Parathyroid adenoma (tissue), 2 donors: ENCODE measurements around the gene UBE2E2.
"Not testable (repeated sequence)": the region's sequence is repeated elsewhere in the genome, so short reads cannot be mapped to it uniquely, and the experiment has no call there.

Experiments used
- H2AFZ ChIP-seq: fragments of 300-600 bp; sonication (generic); one replicate; pipeline ENCODE4 v1.7.0; 2017; ENCODE audit warnings: antibody characterized with exemption, mild to moderate bottlenecking
- H3K27ac ChIP-seq: fragments of 300-600 bp; sonication (generic); one replicate; pipeline ENCODE4 v1.7.0; 2017
- H3K27me3 ChIP-seq: fragments of 300-600 bp; sonication (generic); one replicate; pipeline ENCODE4 v1.7.0; 2017; ENCODE audit warnings: low read length; ENCODE audit not compliant: control insufficient read depth, insufficient read depth
- H3K36me3 ChIP-seq: fragments of 300-600 bp; sonication (generic); one replicate; pipeline ENCODE4 v1.7.0; 2017; ENCODE audit warnings: low read length; ENCODE audit not compliant: control insufficient read depth, insufficient read depth
- H3K4me1 ChIP-seq: fragments of 300-600 bp; sonication (generic); one replicate; pipeline ENCODE4 v1.7.0; 2017; ENCODE audit warnings: control low read depth
- H3K4me2 ChIP-seq: fragments of 300-600 bp; sonication (generic); one replicate; pipeline ENCODE4 v1.7.0; 2017; ENCODE audit warnings: low read length
- H3K4me3 ChIP-seq: fragments of 300-600 bp; sonication (generic); one replicate; pipeline ENCODE4 v1.7.0; 2017; ENCODE audit warnings: low read depth, low read length
- H3K79me2 ChIP-seq: fragments of 300-600 bp; sonication (generic); one replicate; pipeline ENCODE4 v1.7.0; 2017; ENCODE audit warnings: control low read depth
- H3K9ac ChIP-seq: fragments of 300-600 bp; sonication (generic); one replicate; pipeline ENCODE4 v1.7.0; 2017; ENCODE audit warnings: mild to moderate bottlenecking
- H3K9me3 ChIP-seq: fragments of 300-600 bp; sonication (generic); one replicate; pipeline ENCODE4 v1.7.0; 2017; ENCODE audit warnings: low read length; ENCODE audit not compliant: control insufficient read depth
- TF ChIP-seq, protein P1 (sequence below): fragments of 300-600 bp; sonication (generic); IDR thresholded peaks from one replicate; pipeline ENCODE4 v1.7.0; 2017; ENCODE audit warnings: antibody characterized with exemption, mild to moderate bottlenecking
- donor health status: primary hyperparathyroidism.

The UBE2E2 gene

DNA sequence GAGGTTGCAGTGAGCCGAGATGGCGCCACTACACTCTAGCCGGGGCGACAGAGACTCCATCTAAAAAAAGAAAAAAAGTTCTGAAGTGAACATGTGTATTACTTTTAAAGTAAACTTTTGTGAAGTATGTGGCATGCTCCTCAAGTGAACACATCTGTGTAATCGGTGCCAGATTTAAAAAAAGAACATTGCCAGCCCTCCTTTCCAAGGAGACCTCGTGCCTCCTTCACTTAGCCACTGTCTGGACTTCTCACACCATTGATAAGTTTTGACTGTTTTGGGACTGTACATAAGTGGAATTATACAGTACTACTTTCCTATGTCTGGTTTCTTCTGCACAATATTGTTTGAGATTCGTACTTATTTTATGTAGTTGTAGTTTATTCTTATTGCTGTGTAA is 140.4 kb downstream of the UBE2E2 start:
- Histone ChIP-seq H3K36me3 (no peaks in the 10 kb centered on the region), H2AFZ (no peak overlapping the region), H3K9me3 (no peaks in the 10 kb centered on the region), H3K4me2 (no peak overlapping the region), H3K27me3 (no peaks in the 10 kb centered on the region), H3K27ac (no peak overlapping the region), H3K4me1 (no peaks in the 10 kb centered on the region), H3K9ac (no peak overlapping the region), H3K79me2 (no peaks in the 10 kb centered on the region), H3K4me3 (no peak overlapping the region)
- TF ChIP-seq, protein P1, sequence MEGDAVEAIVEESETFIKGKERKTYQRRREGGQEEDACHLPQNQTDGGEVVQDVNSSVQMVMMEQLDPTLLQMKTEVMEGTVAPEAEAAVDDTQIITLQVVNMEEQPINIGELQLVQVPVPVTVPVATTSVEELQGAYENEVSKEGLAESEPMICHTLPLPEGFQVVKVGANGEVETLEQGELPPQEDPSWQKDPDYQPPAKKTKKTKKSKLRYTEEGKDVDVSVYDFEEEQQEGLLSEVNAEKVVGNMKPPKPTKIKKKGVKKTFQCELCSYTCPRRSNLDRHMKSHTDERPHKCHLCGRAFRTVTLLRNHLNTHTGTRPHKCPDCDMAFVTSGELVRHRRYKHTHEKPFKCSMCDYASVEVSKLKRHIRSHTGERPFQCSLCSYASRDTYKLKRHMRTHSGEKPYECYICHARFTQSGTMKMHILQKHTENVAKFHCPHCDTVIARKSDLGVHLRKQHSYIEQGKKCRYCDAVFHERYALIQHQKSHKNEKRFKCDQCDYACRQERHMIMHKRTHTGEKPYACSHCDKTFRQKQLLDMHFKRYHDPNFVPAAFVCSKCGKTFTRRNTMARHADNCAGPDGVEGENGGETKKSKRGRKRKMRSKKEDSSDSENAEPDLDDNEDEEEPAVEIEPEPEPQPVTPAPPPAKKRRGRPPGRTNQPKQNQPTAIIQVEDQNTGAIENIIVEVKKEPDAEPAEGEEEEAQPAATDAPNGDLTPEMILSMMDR, result no peak

DNA sequence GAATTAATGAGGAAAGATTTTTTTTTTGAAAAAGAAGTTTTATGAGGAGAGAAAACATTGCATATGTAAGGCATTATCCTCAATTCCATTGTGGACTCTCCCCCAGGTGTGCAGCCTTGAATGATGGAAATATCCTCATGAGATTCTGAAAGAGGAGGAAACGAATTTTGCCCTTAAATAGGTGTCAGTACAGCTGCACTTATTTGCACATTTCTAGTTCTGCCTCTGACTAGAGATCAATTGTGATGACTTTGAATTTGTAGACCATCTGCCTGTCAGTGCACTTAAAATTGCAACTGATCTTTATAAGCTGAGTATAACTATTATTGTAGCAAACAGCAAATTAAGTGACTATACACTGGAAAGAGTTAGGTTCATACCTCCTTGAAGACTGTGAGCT is 141.8 kb downstream of the UBE2E2 start:
- Histone ChIP-seq H3K36me3 (no peaks in the 10 kb centered on the region), H3K9ac (no peak overlapping the region), H3K9me3 (no peaks in the 10 kb centered on the region), H3K4me2 (no peak overlapping the region), H3K27me3 (no peaks in the 10 kb centered on the region), H3K4me3 (no peak overlapping the region), H3K4me1 (no peaks in the 10 kb centered on the region), H3K27ac (no peak overlapping the region), H3K79me2 (no peaks in the 10 kb centered on the region), H2AFZ (no peak overlapping the region)
- TF ChIP-seq, protein P1, result no peak

DNA sequence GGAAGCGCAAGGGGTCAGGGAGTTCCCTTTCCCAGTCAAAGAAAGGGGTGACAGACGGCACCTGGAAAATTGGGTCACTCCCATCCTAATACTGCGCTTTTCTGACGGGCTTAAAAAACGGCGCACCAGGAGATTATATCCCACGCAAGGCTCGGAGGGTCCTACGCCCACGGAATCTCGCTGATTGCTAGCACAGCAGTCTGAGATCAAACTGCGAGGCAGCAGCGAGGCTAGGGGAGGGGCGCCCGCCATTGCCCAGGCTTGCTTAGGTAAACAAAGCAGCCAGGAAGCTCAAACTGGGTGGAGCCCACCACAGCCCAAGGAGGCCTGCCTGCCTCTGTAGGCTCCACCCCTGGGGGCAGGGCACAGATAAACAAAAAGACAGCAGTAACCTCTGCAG is 146.3 kb downstream of the UBE2E2 start:
- not testable (repeated sequence) for H2AFZ ChIP-seq, H3K9me3 ChIP-seq, H3K36me3 ChIP-seq, H3K9ac ChIP-seq, H3K27me3 ChIP-seq, H3K4me1 ChIP-seq, H3K4me2 ChIP-seq, H3K4me3 ChIP-seq, H3K79me2 ChIP-seq, H3K27ac ChIP-seq

DNA sequence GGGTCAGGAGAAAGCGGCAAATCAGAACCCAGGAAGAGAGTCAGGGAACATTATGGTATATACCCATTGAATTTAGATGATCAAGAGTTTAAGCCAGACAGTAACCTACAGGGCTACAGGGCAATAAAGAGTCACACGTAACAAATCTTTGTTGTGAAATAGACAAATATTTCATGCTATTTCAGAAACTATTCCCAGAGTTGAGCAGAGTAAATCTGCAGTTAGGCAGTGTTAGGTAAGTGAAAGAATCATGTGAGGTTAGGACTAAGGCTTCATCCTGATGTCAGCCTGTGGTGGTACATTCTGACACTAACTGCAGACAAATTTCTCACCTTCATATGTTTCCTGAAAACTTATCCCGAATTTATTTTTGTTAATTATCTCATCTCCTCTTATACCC is 153.0 kb downstream of the UBE2E2 start:
- Histone ChIP-seq H3K36me3 (no peaks in the 10 kb centered on the region), H3K4me1 (no peaks in the 10 kb centered on the region), H3K4me3 (no peak overlapping the region), H3K9ac (no peak overlapping the region), H3K9me3 (no peaks in the 10 kb centered on the region), H2AFZ (no peak overlapping the region), H3K4me2 (no peak overlapping the region), H3K27me3 (no peaks in the 10 kb centered on the region), H3K79me2 (no peaks in the 10 kb centered on the region), H3K27ac (no peak overlapping the region)
- TF ChIP-seq, protein P1, result no peak

DNA sequence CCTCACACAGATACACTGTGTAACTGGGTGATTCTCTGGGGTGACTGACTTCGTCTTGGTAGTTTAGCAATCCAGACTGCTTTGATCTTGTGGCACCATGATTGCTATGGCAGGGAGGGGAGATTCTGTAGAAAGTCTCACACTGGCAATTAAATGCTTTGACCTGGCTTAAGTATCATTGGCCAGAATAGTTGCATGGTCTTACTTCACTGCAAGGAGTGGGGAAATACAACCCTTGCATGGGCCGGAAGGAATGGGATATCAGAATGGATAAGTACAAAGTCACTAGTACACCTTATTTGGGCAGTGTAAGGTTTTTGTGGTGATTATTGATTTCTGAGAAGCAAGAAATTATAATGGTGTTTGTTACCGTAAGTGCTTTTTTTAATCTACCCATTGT is 153.8 kb downstream of the UBE2E2 start:
- Histone ChIP-seq H3K4me2 (no peak overlapping the region), H3K4me3 (no peak overlapping the region), H3K9ac (no peak overlapping the region), H3K79me2 (peaks cover under 1% of the 10 kb centered on the region), H3K4me1 (no peaks in the 10 kb centered on the region), H3K36me3 (no peaks in the 10 kb centered on the region), H3K9me3 (no peaks in the 10 kb centered on the region), H3K27ac (no peak overlapping the region), H2AFZ (no peak overlapping the region), H3K27me3 (no peaks in the 10 kb centered on the region)
- TF ChIP-seq, protein P1, result no peak
